GM19452 (cell line): Measurements from ENCODE around the gene CHEK1.
"Not testable (repeated sequence)": the region's sequence is repeated elsewhere in the genome, so short reads cannot be mapped to it uniquely, and the experiment has no call there.

ENCODE experiments used
- ATAC-seq: cut with Tn5 transposase; IDR thresholded peaks from one replicate; pipeline ENCODE4 v1.9.1; 2021; ENCODE audit not compliant: unreplicated experiment

Gene CHEK1

DNA sequence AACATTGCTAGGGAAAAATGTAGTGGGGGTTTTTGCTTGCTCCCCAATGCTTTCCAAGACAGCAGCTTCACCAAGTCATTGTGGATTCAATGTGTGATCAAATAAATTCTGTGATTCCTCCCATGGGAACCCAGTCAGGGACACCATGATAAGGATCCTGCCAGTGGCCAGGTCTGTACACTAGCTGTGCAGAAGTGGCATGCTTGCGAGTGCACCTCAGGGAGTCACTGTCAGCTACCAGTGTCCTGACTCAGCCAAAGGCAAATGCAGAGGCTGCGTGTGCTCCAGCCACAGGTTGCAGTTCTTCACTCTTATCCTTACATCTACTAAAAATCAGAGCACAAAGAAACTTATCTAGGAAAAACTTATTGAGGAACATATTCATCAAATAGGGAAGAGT, 65.0 kb downstream of the CHEK1 start:
- ATAC-seq: no peak

DNA sequence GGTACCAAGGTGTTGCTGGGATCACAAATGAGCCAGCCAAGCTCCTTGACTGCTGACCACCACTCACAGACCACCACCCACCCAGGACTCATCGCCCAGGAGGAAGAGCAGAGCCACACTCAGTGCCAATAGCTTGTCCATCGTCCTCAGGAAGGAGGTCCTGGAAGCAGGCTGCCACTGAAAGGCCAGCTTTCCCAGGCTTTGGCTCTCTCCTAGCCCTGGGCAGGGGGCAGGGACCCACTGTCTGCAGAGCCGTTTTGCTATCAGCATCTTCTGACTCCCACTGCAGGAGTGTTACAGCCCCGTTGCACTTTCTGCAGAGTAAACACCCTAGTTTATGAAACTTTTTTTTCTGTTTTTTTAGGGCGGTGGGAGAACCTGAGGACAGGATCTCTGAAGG, 67.9 kb downstream of the CHEK1 start:
- no peak for ATAC-seq

DNA sequence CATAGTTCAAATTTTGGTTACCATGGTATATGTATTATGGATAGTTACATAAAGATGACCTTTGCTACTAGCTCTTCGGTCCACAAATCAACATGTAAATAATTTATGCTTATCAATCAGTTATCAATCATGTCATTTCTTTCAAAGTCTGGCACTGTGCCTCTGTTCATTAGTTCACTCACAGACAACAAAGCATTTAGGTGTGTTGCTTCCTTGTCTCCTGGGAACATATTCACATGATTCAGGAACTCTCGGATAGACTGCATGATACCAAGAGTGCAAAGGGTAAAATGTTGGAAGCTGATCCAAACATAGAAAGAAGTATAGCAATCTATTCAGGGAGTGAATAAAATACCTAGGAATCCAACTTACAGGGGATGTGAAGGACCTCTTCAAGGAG, 70.0 kb downstream of the CHEK1 start:
- ATAC-seq: no peak

DNA sequence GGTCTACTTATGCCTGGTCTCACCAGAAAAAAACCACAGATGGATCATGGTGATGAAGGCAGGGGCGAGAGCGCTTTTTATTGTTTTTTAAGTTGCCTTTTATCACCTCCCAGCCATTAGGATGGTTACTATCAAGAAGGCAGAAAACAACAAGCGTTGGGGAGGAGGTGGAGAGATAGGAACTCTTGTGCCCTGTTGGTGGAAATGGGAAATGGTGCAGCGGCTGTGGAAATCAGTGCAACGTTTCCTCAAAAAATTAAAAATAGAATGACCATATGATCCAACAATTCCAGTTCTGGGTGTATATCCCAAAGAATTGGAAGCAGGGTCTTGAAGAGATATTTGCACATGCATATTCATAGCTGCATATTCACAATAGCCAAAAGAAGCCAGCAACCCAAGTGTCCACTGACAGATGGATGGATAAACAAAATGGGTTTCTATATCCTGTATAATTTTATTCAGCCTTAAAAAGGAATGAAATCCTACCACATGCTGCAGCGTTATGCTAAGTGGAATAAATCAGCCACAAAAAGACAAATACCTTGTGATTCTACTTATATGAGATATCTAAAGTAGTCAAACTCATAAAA, 76.2 kb downstream of the CHEK1 start:
- no peak for ATAC-seq

DNA sequence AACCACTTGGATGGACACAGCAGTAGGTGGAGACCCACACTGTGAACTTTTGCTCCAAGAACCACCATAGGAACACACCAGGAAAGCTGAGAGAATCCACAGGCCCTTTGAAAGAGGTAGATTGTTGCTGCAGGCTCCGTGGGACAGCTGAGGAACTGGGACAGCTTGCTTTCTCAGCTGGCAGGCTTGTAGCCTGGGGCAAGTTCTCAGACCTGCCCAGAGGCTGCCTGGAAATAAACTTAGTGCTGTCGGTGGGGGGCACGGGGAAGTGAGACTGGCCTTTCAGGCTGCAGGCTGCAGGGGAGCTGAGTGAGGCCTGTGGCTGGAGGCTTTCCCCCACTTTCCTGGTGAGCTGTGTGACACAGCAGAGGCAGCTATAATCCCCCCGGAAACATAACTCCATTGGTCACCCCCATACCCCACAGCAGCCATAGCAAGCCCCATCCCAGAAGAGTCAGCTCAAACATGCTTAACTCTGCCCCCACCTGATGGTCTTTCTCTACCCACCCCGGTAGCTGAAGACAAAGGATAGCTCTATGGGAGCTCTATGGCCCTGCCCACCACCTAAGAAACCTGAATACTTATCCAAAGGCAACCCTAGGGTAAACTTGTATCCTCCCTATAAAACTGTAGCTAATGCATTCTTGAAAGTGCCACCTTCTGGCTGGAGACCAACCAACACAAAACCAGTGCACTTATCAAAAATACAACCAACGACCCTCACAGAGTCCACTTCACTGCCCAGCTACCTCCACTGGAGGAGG, 77.1 kb downstream of the CHEK1 start:
- ATAC-seq: no peak

DNA sequence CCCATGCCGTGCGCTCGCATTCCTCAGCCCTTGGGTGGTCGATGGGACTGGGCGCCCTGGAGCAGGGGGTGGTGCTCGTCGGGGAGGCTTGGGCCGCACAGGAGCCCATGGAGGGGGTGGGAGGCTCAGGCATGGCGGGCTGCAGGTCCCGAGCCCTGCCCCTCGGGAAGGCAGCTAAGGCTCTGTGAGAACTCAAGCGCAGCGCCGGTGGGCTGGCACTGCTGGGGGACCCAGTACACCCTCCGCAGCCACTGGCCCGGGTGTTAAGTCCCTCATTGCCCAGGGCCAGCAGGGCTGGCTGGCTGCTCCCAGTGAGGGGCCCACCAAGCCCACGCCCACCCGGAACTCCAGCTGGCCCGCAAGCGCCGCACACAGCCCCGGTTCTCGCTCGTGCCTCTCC, 79.7 kb downstream of the CHEK1 start:
- ATAC-seq: not testable (repeated sequence)

DNA sequence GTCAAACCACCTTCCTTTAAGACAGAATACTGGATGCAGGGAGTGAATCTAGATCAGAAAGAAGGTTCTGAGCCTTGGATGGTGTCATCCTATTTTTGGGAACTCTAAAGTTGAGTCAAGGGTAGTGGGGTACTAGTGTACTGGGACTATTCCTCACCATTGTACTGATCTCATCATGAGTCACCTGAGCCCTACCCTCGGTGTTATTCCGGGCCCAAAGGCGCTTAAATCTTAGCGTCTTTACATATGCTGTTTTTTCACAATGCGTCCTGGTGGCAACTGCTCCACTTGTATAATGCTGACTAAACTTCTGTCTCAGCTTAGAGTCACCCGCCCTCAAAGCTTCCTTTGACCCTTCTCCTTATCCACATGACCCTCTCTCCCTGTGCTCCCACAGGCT, 95.8 kb downstream of the CHEK1 start:
- no peak for ATAC-seq

DNA sequence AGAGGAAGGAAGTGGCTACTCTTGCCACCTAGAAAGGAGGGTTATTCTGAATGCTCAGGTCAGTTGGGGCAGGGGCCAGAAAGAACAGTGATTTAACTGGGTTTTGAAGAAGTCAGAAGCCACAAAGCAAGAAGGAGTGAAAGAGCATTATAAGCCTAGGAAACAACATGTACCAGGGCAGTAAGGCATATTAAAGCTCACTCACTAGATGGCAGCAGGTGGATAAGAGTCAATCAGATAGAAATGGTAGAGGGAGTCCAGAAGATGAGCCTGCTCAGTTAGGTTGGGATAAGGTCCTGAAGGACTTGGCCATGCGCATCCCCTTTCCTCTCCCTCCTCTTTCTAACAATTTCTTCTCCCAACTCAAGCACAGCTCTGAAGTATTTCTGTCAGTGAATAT, 99.2 kb downstream of the CHEK1 start:
- ATAC-seq: no peak
